GM18907 (cell line): ENCODE data around the gene CFL2.

Experiments
- ATAC-seq: cut with Tn5 transposase; IDR thresholded peaks from one replicate; pipeline ENCODE4 v1.9.1; 2021; ENCODE audit warnings: mild to moderate bottlenecking, moderate library complexity; ENCODE audit not compliant: unreplicated experiment

CFL2 gene

GRCh38 chr14:34676516-34677211 lies 37.7 kb downstream of the CFL2 start:
- ATAC-seq = no peak

DNA sequence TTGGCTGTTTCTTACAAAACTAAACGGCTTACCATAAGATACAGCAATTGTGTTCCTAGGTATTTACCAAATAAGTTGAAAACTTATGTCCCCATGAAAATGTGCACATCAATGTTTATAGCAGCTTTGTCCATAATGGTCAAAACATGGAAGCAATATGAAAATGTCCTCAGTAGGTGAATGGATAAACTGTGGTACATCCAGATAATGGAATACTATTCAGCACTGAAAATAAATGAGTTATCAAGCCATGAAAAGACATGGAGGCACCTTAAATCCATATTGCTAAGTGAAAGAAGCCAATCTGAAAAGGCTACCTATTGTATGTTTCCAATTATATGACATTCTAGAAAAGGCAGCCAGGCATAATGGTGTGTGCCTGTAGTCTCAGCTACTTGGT lies 40.7 kb downstream of the CFL2 start:
- ATAC-seq = no peak

GRCh38 chr14:34671716-34672115 lies 42.7 kb downstream of the CFL2 start:
- no peak for ATAC-seq

- ATAC-seq = no peak
These were observed 46.3 kb downstream of the CFL2 start for GRCh38 chr14:34668111-34668510.

- ATAC-seq = no peak
These were observed 47.4 kb downstream of the CFL2 start for GRCh38 chr14:34667007-34667406.

GRCh38 chr14:34665785-34666435 lies 48.5 kb downstream of the CFL2 start:
- ATAC-seq = no peak

DNA sequence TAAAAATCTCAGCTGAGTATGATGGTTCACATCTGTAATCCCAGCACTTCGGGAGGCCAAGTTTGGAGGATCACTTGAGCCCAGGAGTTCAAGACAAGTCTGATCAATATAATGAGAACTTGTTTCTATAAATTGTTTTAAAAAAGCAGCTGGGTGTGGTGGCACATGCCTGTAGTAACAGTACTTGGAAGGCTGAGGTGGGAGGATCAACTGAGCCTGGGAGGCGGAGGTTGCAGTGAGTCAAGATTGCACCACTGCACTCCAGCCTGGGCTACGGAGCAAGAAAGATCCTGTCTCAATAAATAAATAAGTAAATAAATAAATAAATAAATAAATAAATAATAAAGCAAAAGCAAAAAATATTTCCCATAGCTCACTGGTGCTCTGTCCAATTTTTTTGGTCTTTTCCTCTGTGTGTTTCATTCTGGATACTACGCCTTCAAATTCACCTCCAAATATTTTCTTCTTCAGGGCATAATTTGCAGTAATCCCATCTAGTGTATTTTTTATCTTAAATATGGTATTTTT lies 51.8 kb downstream of the CFL2 start:
- ATAC-seq = no peak

DNA sequence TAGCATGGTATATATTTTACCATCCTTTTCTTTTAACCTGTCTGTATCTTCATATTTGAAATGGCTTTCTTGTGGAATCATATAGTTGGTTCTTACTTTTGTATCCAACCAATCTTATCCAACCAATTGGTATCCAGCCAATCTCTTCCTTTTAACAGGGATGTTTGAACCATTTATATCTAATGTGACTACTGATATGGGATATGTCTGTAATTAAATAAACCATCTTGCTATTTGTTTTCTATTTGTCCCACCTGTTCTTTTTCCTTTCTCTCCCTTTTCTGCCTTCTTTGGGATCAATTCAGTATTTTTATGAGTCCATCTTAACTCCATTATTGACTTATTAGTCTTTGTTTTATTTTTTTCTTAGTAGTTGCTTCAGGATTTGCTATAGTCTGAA lies 53.6 kb downstream of the CFL2 start:
- ATAC-seq = no peak
